ENCODE data around the gene SND1. TPM values are rescaled to one million over a fixed set of nuclear protein-coding genes. Genes with fewer than 3 reads are reported as not detected.

The SND1 gene
- polyA plus RNA-seq, 5 donors: 117 to 170 (median 151) TPM

DNA sequence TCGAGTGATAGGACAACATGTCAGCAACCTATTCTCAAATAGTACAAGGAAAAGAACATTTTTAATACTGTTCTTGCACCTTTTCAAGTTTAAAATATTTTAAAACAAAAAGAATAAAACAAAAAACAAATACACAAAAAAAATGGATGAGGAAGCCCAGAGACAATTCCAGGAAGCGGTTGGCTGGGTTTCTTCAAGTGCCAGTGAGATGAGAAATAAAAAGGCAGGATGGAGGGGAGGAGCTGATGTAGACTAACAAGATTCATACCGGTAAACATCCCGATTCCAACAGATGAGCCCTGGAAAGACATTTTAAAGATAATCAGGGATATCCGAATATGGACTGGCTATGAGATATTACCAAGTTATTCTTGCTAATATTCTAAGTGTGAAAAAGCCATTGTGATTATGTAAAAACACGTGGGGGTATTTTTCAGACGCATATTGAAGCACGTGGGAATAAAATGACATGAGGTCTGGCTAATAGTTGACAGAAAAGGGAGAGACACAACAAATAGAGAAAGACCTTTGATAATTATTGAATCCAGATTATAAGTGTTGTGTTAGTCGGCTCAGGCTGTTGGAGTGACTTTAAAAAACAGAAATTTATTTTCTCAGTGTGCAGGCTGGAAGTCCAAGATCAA, 480.6 kb downstream of the SND1 start:
- no peak for DNase-seq

GRCh38 chr7:128135159-128135514, 483.1 kb downstream of the SND1 start:
- no peak for DNase-seq

- DNase-seq: peak; percentile 41 to 46
These were observed 483.7 kb downstream of the SND1 start for GRCh38 chr7:128135515-128136214.

GRCh38 chr7:128136215-128136597, 484.2 kb downstream of the SND1 start:
- DNase-seq: no peak

DNA sequence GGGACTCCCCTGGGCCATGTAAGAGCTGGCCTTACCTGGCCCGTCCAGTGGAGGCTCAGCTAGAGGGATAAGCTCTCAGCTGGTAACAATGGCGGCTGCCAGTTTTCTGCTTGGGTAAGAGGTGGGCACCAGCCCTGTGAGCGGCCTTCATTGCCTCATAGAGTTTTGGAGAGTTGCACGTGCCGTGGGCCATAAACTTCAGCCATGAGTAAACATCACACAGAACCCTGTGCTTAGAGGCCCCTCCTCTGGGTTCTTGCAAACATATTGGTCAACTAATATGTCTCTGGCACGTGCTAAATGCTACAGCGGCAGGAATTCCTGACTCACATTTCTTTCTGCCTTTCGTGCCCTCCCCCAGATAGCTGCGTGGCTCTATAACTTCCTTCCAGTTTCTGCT, 485.2 kb downstream of the SND1 start:
- no peak for DNase-seq

DNA sequence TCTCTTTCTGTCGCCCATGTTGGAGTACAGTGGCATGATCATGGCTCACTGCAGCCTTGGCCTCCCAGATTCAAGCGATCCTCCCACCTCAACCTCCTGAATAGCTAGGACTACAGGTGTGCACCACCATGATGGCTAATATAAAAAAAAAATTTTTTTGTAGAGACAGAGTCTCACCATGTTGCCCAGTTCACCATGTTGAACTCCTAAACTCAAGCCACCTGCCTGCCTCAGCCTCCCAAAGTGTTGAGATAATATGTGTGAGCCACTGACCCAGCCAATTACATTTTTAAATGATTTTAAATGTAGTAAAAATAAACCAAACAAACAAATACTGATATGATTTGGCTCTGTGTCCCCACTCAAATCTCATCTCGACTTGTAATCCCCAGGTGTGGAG, 487.4 kb downstream of the SND1 start:
- DNase-seq: no peak

DNA sequence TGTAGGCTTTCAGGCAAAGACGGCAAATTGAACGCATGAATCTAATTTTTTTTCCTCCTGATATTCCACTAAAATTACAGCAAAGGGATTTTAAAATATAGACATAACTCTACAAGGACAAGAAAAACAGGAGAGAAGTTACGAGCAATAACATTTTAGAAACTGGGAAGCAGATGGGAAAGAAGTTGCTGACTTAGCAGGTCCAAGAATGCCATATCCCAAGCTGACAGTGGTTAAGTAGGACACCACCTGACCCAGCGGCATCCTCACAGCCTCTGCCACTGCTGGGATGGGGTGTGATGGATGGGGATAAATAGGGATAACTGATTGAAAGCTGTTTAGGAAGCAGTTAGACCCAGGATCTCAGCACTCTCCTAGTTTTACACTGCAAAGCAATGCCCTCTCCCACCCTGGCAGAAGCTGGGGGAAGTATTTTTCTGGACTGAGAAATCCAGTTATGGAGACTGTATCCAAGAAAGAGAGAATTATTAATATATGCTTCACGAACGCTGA, 489.7 kb downstream of the SND1 start:
- DNase-seq: no peak

Other genes starting within 250 kb of the SND1 start
- gene GCC1, start 66.6 kb upstream of the SND1 start, polyA plus RNA-seq (ENCODE audit: insufficient read depth in 1 of 5, insufficient read length in 5 of 5, low replicate concordance in 1 of 5): 10 to 100 TPM; 10.2 to 14.2 (median 11.6) TPM
- 100 to 1,000 TPM; 178 to 266 (median 194) TPM for gene ARF5, start 63.8 kb upstream of the SND1 start, polyA plus RNA-seq (ENCODE audit: insufficient read depth in 1 of 5, insufficient read length in 5 of 5, low replicate concordance in 1 of 5)
- gene FSCN3, start 58.5 kb upstream of the SND1 start, polyA plus RNA-seq (ENCODE audit: insufficient read depth in 1 of 5, insufficient read length in 5 of 5, low replicate concordance in 1 of 5): under 1 TPM; 0.33 to 0.58 (median 0.44) TPM
- not detected for gene PAX4, start 34.1 kb upstream of the SND1 start, polyA plus RNA-seq (ENCODE audit: insufficient read depth in 1 of 5, insufficient read length in 5 of 5, low replicate concordance in 1 of 5)